ENCODE measurements around the gene MAPKAPK2.

Gene MAPKAPK2

DNA sequence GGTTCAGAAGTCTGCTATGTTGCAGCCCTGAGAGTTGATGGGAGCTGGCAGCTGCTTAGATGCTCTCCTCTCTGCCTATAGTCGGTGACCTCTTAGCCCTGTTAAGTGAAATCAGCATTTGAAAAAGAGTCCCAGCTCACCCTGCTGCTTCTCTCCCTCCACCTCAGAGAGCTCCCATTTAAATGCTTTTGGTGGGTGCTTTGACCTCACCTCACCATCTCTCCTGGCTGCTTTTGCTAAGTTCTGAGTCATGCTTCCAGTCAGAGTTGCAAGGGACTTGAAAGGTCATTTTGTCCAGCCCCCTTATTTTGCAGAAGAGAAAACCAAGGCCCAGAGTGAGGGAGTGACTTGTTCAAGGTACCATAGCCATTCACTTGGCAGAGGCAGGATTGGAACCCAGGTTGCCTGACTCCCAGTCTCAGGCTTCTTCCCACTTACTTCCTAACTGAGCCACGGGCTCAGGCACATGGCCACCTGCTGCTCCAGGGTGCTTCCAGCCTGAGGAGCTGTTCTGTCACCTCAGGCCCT is 3.3 kb downstream of the MAPKAPK2 start:
- no peak overlapping the region for H3K27ac ChIP-seq
- TF ChIP-seq, protein P1, sequence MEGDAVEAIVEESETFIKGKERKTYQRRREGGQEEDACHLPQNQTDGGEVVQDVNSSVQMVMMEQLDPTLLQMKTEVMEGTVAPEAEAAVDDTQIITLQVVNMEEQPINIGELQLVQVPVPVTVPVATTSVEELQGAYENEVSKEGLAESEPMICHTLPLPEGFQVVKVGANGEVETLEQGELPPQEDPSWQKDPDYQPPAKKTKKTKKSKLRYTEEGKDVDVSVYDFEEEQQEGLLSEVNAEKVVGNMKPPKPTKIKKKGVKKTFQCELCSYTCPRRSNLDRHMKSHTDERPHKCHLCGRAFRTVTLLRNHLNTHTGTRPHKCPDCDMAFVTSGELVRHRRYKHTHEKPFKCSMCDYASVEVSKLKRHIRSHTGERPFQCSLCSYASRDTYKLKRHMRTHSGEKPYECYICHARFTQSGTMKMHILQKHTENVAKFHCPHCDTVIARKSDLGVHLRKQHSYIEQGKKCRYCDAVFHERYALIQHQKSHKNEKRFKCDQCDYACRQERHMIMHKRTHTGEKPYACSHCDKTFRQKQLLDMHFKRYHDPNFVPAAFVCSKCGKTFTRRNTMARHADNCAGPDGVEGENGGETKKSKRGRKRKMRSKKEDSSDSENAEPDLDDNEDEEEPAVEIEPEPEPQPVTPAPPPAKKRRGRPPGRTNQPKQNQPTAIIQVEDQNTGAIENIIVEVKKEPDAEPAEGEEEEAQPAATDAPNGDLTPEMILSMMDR (IDR thresholded peaks at IDR 0.05): no peak
- TF ChIP-seq ZFX (IDR thresholded peaks at IDR 0.05; ENCODE audit: borderline replicate concordance): no peak

DNA sequence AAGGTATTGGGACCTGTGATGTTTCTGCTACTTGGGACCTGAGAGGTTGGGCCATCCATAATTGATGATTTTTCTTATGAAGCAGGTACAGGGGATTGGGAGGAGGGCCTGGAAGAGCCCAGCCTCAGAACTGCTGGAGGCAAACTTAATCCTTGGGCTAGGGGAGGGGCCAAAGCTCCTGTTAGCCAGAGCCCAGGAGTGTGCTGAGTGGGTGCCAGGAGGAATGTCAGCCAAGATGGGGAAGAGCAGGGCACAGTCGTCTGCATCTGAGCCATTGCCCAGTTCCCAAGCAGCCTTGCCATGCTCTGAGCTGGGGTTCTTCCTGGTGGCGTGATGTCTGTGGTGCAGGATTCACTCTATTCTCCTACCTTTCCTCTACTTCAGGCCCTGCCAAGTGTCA is 5.8 kb downstream of the MAPKAPK2 start:
- H3K27ac ChIP-seq: no peak overlapping the region
- TF ChIP-seq, protein P1 (IDR thresholded peaks at IDR 0.05): no peak
- no peak for TF ChIP-seq ZFX (IDR thresholded peaks at IDR 0.05; ENCODE audit: borderline replicate concordance)

DNA sequence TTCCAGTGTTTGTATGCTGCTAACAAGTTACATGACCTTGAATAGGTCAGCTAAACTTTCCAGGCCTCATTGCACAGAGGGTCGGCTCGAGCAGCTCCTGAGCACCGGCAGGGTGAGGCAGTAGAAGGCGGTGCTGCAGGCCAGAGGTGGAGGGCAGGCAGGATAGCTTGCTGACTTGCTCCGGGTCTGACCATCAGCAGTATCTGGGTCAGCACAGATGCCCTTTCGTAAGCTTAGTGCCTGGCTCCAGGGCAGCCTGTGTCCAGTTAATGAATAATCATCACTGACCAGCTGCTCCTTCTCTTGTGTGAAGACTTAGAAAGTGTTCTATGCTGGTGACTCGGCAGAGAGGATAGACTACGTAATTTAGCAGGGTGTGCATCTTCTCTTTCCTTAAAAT is 6.9 kb downstream of the MAPKAPK2 start:
- TF ChIP-seq ZFX (IDR thresholded peaks at IDR 0.05; ENCODE audit: borderline replicate concordance): no peak
- TF ChIP-seq, protein P1 (IDR thresholded peaks at IDR 0.05): no peak
- H3K27ac ChIP-seq: no peak overlapping the region

DNA sequence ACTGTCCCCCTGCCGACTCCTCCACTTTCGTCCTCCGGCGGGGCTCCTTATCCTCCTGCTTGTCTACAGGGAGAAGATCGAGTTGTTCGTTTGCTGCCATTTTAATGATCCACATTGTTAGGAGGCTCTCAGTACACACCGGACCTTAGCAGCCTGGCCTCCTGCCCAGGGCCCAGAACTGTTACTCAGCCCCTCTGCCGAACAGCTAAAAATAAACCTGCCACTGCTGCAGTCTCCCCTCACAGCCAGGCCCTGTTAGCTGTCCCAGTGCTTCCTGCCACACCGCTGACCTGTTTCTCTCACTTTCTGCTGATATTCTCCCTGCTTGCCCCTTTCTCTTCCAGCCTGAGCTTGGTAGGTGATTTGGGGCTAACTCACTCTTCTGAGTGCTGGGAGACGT is 8.3 kb downstream of the MAPKAPK2 start:
- no peak for TF ChIP-seq ZFX (IDR thresholded peaks at IDR 0.05; ENCODE audit: borderline replicate concordance)
- TF ChIP-seq, protein P1 (IDR thresholded peaks at IDR 0.05): no peak
- H3K27ac ChIP-seq: no peak overlapping the region

DNA sequence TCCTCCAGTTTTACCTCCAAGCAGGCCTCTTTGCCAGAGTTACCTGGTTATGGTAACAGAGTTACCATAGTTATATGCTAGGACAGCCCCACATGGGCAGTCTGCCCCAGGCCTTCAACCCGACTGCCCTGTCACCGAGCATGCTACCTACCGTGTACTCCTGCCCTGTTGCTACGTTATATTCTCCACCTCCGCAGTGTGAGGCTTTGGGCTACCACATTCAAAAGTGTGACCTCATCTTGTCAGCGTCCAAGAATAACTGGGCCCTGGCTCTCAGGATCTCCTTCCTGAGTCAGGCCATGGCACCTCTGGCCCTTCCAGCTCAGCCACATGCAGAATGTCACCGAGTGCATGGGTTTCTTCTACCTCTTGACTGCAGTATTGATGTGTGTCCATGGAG is 8.9 kb downstream of the MAPKAPK2 start:
- TF ChIP-seq ZFX (IDR thresholded peaks at IDR 0.05; ENCODE audit: borderline replicate concordance): no peak
- TF ChIP-seq, protein P1 (IDR thresholded peaks at IDR 0.05): no peak

DNA sequence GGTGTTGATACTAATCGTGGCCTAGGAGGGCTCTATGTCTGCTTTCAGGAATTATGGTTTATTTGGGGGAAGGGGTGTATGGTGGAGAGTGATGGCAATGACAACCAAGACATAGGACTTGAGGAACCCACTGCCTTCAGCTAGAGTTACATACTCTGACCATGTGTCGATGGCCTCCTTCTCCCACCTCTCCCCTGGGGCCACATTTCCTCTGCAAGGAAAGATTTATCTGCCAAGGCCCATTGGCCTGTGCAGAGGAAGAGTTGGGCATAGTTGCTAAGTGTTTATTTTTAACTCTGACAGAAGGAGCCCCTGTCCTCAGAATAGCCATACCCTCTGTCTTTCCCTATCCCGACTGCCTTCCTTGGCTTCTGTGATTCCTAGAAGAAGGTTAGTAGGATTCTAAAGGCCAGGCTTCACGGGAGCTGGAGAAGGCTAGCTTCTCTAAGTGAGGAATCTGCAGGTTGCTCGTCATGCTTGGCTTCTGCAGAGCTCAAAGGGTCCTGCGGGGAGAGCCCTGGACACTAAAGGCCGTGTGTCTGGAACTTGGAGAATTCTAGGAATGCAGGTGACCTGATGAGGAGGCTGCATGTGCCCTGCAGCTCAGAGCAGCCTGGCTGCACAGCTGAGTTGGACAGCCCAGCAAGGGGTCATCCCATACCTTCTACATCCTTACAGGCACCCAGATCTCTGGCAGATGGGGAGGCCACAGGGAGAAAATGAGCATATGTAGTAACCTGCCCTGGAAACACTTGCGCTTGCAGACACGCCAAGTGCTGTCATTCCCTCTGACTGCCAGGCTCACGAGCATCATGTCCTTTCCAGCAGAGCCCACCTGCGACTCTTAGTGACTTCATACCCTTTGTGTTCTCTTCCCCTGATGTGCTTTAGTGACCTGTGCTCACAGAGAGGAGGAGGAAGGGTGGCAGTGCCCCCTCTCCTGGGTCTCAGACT is 9.7 kb downstream of the MAPKAPK2 start:
- H3K27ac ChIP-seq: no peak overlapping the region
- TF ChIP-seq, protein P1 (IDR thresholded peaks at IDR 0.05): no peak
- TF ChIP-seq ZFX (IDR thresholded peaks at IDR 0.05; ENCODE audit: borderline replicate concordance): no peak

More for the DNA sequence above, 8.9 kb downstream of the MAPKAPK2 start:
- H3K27ac ChIP-seq: no peak overlapping the region

DNA sequence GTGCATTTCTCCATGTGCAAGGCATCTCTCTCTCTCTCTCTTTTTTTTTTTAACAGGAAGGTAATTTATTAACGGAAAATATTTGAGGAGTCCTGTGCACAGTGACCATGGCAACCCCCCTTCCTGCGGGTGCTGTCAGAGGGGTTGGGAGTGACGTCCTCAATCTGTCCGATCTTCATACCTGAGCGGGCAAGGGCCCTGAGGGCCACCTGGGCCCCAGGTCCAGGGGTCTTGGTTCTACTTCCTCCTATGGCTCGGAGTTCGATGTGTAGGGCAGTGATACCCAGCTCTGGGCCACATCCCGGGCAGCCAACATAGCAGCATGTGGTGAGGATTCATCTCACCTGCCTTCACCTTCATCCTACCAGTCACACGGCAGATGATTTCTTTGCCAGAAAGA is 11.0 kb downstream of the MAPKAPK2 start:
- no peak overlapping the region for H3K27ac ChIP-seq
- no peak for TF ChIP-seq ZFX (IDR thresholded peaks at IDR 0.05; ENCODE audit: borderline replicate concordance)
- TF ChIP-seq, protein P1 (IDR thresholded peaks at IDR 0.05): no peak

Measured in 22Rv1 (cell line).